ENCODE data around the gene VEZT.
"Not testable (repeated sequence)": the region's sequence is repeated elsewhere in the genome, so short reads cannot be mapped to it uniquely, and the experiment has no call there.

VEZT gene

GRCh38 chr12:95258151-95258550, 40.5 kb downstream of the VEZT start:
- no peak for DNase-seq

- DNase-seq = no peak
These were observed 41.2 kb downstream of the VEZT start for GRCh38 chr12:95258803-95259202.

- no peak for DNase-seq
These were observed 41.8 kb downstream of the VEZT start for GRCh38 chr12:95259368-95259767.

GRCh38 chr12:95261109-95261508, 43.5 kb downstream of the VEZT start:
- no peak for DNase-seq

GRCh38 chr12:95262808-95263207, 45.2 kb downstream of the VEZT start:
- DNase-seq = no peak

- DNase-seq = no peak
These were observed 48.2 kb downstream of the VEZT start for GRCh38 chr12:95265765-95266164.

- DNase-seq = no peak
These were observed 48.6 kb downstream of the VEZT start for GRCh38 chr12:95266254-95266653.

- DNase-seq = no peak
These were observed 52.3 kb downstream of the VEZT start for GRCh38 chr12:95269892-95270291.

- no peak for DNase-seq
These were observed 53.9 kb downstream of the VEZT start for GRCh38 chr12:95271465-95271864.

GRCh38 chr12:95277139-95277538, 59.5 kb downstream of the VEZT start:
- DNase-seq = no peak

- DNase-seq = no peak
These were observed 62.2 kb downstream of the VEZT start for GRCh38 chr12:95279856-95280255.

GRCh38 chr12:95282266-95282665, 64.7 kb downstream of the VEZT start:
- DNase-seq = no peak

- no peak for DNase-seq
These were observed 65.8 kb downstream of the VEZT start for GRCh38 chr12:95283371-95283770.

GRCh38 chr12:95286713-95287112, 69.1 kb downstream of the VEZT start:
- no peak for DNase-seq

- no peak for DNase-seq
These were observed 73.9 kb downstream of the VEZT start for GRCh38 chr12:95291501-95291900.

GRCh38 chr12:95298916-95299315, 81.3 kb downstream of the VEZT start:
- DNase-seq = no peak

- DNase-seq = no peak
These were observed 82.7 kb downstream of the VEZT start for GRCh38 chr12:95300286-95300685.

- DNase-seq = no peak
These were observed 85.9 kb downstream of the VEZT start for GRCh38 chr12:95303476-95303875.

GRCh38 chr12:95304673-95305198, 87.1 kb downstream of the VEZT start:
- no peak for DNase-seq

GRCh38 chr12:95312656-95313055, 95.0 kb downstream of the VEZT start:
- DNase-seq = no peak

GRCh38 chr12:95314756-95315155, 97.1 kb downstream of the VEZT start:
- DNase-seq = not testable (repeated sequence)

GRCh38 chr12:95316798-95317197, 99.2 kb downstream of the VEZT start:
- no peak for DNase-seq

GRCh38 chr12:95318071-95318545, 100.5 kb downstream of the VEZT start:
- DNase-seq = no peak

- no peak for DNase-seq
These were observed 102.2 kb downstream of the VEZT start for GRCh38 chr12:95319694-95320331.

Data from activated CD4-positive, alpha-beta T cell treated with anti-CD3 and anti-CD28 coated beads, Interleukin-2, amount 50 U/mL, for 48 hours (primary cell).